Vagina (tissue), 2 donors: ENCODE measurements around the gene MACROD2. TPM values are rescaled to one million over a fixed set of nuclear protein-coding genes. Genes with fewer than 3 reads are reported as not detected.

Experiments used
- DNase-seq, 2 donors: peaks; one replicate each; pipeline ENCODE4 v3.0.0-alpha.2; 2017; ENCODE audit errors: extremely low spot score in 2 of 2
- H3K27ac ChIP-seq: fragments of 200-600 bp; sonication (generic); one replicate; pipeline ENCODE4 v1.5.1; 2019
- H3K27me3 ChIP-seq: fragments of 200-600 bp; sonication (generic); one replicate; pipeline ENCODE4 v1.5.1; 2019
- H3K36me3 ChIP-seq, 2 donors: fragments of 200-600 bp; sonication (generic); one replicate each; pipeline ENCODE4 v1.5.1; 2017 to 2019
- H3K4me1 ChIP-seq: fragments of 200-600 bp; sonication (generic); one replicate; pipeline ENCODE4 v1.5.1; 2019
- H3K4me3 ChIP-seq, 2 donors: fragments of 200-600 bp; sonication (generic); 1 replicate in 1 of 2; 2 replicates in 1 of 2; pipeline ENCODE4 v1.5.1; 2016 to 2019
- H3K9me3 ChIP-seq: fragments of 200-600 bp; sonication (generic); one replicate; pipeline ENCODE4 v1.5.1; 2019
- CTCF ChIP-seq, 3 experiments: fragments of 450-650 bp in 2 of 3; fragments of 200-600 bp in 1 of 3; sonication (generic) in 1 of 3; IDR thresholded peaks; one replicate each; pipeline ENCODE4 v1.5.1; 2017 to 2019; ENCODE audit warnings: antibody characterized with exemption in 3 of 3, mild to moderate bottlenecking in 2 of 3, moderate library complexity in 2 of 3
- POLR2A ChIP-seq, 2 donors: fragments of 450-650 bp; IDR thresholded peaks; one replicate each; pipeline ENCODE4 v1.6.1; 2017; ENCODE audit warnings: antibody characterized with exemption in 2 of 2, mild to moderate bottlenecking in 2 of 2, moderate library complexity in 2 of 2
- POLR2AphosphoS5 ChIP-seq, 2 donors: sonication (generic); formaldehyde crosslinking; IDR thresholded peaks; one replicate each; pipeline ENCODE4 v1.9.0; 2017; ENCODE audit warnings: antibody characterized with exemption in 2 of 2, mild to moderate bottlenecking in 2 of 2, low read depth in 1 of 2; ENCODE audit not compliant: insufficient read depth in 1 of 2
- intact Hi-C: fragments of 100-400 bp; cut with DNase I; formaldehyde crosslinking; loops from one replicate; pipeline ENCODE4 v1.15.1; 2023
- total RNA-seq: library from RNA; depleted of rRNA; stranded (reverse); fragments of >200 nt; gene quantifications from one replicate; pipeline ENCODE4 v1.2.3, GENCODE V29; 2016

MACROD2 gene
- total RNA-seq, 1 donor from 2014 or later: 12.5 TPM

- TF ChIP-seq POLR2A (IDR thresholded peaks at IDR 0.05): no peak
- no peak for TF ChIP-seq CTCF (IDR thresholded peaks at IDR 0.05)
- no peak for TF ChIP-seq POLR2AphosphoS5 (IDR thresholded peaks at IDR 0.05; ENCODE audit: insufficient read depth in 1 of 2, low read depth in 1 of 2)
These were observed 829.7 kb downstream of the MACROD2 start for GRCh38 chr20:14824996-14825395.

GRCh38 chr20:14826543-14827313 lies 831.4 kb downstream of the MACROD2 start:
- H3K4me1 ChIP-seq: no peaks in the 10 kb centered on the region
- H3K27ac ChIP-seq: no peak overlapping the region
- H3K9me3 ChIP-seq: no peaks in the 10 kb centered on the region
- no peak for DNase-seq
- TF ChIP-seq POLR2A (IDR thresholded peaks at IDR 0.05) (no peak), CTCF (IDR thresholded peaks at IDR 0.05) (no peak), POLR2AphosphoS5 (IDR thresholded peaks at IDR 0.05; ENCODE audit: insufficient read depth in 1 of 2, low read depth in 1 of 2) (no peak)
- H3K36me3 ChIP-seq: no peaks in the 10 kb centered on the region
- intact Hi-C loops: no loop called here
- H3K27me3 ChIP-seq: no peaks in the 10 kb centered on the region
- H3K4me3 ChIP-seq: no peak overlapping the region

More at GRCh38 chr20:14824996-14825395, 829.7 kb downstream of the MACROD2 start:
- no peaks in the 10 kb centered on the region for H3K4me1 ChIP-seq
- no peaks in the 10 kb centered on the region for H3K9me3 ChIP-seq
- no peak overlapping the region for H3K27ac ChIP-seq
- no peaks in the 10 kb centered on the region for H3K36me3 ChIP-seq
- no peak overlapping the region for H3K4me3 ChIP-seq
- H3K27me3 ChIP-seq: no peaks in the 10 kb centered on the region
- DNase-seq: no peak
- intact Hi-C loops: no loop called here

GRCh38 chr20:14828459-14828858 lies 833.1 kb downstream of the MACROD2 start:
- Histone ChIP-seq H3K9me3 (no peaks in the 10 kb centered on the region), H3K27ac (no peak overlapping the region), H3K4me1 (no peaks in the 10 kb centered on the region), H3K27me3 (no peaks in the 10 kb centered on the region), H3K4me3 (no peak overlapping the region), H3K36me3 (no peaks in the 10 kb centered on the region)
- intact Hi-C loops: no loop called here
- TF ChIP-seq POLR2A (IDR thresholded peaks at IDR 0.05): no peak
- no peak for TF ChIP-seq POLR2AphosphoS5 (IDR thresholded peaks at IDR 0.05; ENCODE audit: insufficient read depth in 1 of 2, low read depth in 1 of 2)
- TF ChIP-seq CTCF (IDR thresholded peaks at IDR 0.05): no peak
- DNase-seq: no peak

- TF ChIP-seq POLR2AphosphoS5 (IDR thresholded peaks at IDR 0.05; ENCODE audit: insufficient read depth in 1 of 2, low read depth in 1 of 2) (no peak), CTCF (IDR thresholded peaks at IDR 0.05) (no peak), POLR2A (IDR thresholded peaks at IDR 0.05) (no peak)
- no peaks in the 10 kb centered on the region for H3K4me1 ChIP-seq
- H3K9me3 ChIP-seq: no peaks in the 10 kb centered on the region
- H3K27me3 ChIP-seq: no peaks in the 10 kb centered on the region
- intact Hi-C loops: no loop called here
- DNase-seq: no peak
- H3K27ac ChIP-seq: no peak overlapping the region
- no peaks in the 10 kb centered on the region for H3K36me3 ChIP-seq
- no peak overlapping the region for H3K4me3 ChIP-seq
These were observed 834.6 kb downstream of the MACROD2 start for GRCh38 chr20:14829906-14830305.

GRCh38 chr20:14830466-14830865 lies 835.1 kb downstream of the MACROD2 start:
- Histone ChIP-seq H3K27ac (no peak overlapping the region), H3K27me3 (no peaks in the 10 kb centered on the region), H3K4me1 (no peaks in the 10 kb centered on the region), H3K9me3 (no peaks in the 10 kb centered on the region), H3K4me3 (no peak overlapping the region), H3K36me3 (no peaks in the 10 kb centered on the region)
- TF ChIP-seq POLR2A (IDR thresholded peaks at IDR 0.05): no peak
- TF ChIP-seq POLR2AphosphoS5 (IDR thresholded peaks at IDR 0.05; ENCODE audit: insufficient read depth in 1 of 2, low read depth in 1 of 2): no peak
- TF ChIP-seq CTCF (IDR thresholded peaks at IDR 0.05): no peak
- intact Hi-C loops: no loop called here
- no peak for DNase-seq
